ENCODE results near the gene DIS3L2.

- TF ChIP-seq POLR2A (IDR thresholded peaks at IDR 0.05) (no peak), CTCF (IDR thresholded peaks at IDR 0.05) (no peak)
These were observed 277.1 kb downstream of the DIS3L2 start for GRCh38 chr2:232238596-232238995.
